Hematopoietic multipotent progenitor cell treated with erythropoietin and hydrocortisone succinate and interleukin-3 and kit ligand, for 8 days (in vitro differentiated cells): ENCODE results near the gene ZP1.
A peak's percentile ranks its signal among the peaks of the same experiment; 100 is the strongest.
"Not testable (repeated sequence)": the region's sequence is repeated elsewhere in the genome, so short reads cannot be mapped to it uniquely, and the experiment has no call there.

Source experiments
- DNase-seq: peaks from one replicate; pipeline ENCODE4 v3.0.0-alpha.2; 2015

Gene ZP1

DNA sequence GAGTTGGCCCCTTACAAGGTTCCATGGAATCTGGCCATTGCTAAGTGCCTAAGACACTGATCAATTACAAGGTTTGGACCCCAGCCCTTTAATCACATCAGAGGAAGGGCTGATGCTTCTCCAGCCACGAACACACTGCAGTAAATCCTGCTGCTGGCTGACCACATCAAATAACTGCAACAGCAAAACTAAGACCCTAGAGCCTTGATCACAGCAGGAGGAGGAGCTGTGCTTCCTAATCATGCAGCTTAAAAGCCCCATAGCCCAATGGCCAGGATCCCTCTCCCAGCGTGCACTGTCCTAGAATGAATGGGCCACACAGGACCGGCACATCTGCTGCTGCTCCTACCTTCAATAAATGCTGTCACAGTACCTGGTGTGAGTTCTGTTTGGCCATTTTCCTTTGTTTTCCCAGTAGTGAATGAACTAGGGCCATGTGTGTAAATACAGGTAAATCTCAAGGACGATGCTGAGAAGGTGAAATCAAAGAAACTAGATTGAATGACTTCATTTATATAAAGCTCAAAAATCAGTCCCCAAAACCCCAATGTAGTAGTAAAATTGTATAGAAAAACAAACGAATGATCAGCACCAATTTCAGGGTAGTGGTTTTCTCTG, 12.7 kb downstream of the ZP1 start:
- no peak for DNase-seq

DNA sequence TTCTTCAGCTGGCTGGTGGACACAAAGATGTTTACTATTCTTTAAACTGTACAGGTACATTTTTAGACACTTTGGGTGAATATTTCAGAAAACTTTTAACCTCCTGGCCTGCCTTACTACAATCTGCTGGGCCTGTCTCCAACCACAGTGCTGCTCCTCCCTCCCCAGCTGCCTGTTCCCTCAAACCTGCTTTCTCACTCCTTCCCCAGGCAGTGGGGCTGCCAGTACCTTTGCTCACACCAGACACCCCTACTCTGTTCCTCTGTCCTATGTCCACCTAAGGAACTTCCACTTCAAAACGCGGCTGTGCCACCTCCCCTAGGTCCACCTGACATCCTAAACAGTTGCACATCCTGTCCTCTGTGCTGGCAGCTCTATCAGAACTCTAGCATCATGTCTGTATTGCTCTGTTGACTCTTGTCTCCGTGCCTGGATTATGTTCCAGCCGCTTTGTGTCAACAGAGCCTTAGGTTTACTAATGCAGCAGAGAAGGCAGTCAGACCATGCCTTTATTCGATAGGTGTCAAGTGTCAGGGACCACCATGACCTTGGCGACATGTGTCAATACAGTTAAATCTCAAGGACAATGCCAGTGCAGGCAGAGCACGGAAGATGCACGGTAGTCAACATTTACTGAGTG, 13.4 kb downstream of the ZP1 start:
- DNase-seq = no peak

DNA sequence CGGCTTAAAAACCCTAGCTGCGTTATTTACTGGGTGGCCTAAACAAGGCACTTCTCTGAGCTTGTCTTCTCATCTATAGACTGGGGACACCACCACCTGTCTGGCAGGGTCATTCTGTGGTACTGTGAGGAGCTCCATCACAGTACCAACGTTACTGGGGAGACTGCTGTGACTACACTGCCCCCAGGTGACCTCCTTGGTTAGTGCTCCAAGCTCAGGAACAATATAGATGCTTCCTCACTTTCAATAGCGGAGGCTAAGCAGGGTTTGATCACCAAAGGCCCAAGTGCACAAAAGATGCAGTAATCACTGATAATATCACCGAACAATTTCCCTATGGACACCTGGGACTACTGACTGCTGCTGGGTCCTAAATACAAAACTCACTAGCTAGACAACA, 20.2 kb downstream of the ZP1 start:
- peak; percentile 74 for DNase-seq

DNA sequence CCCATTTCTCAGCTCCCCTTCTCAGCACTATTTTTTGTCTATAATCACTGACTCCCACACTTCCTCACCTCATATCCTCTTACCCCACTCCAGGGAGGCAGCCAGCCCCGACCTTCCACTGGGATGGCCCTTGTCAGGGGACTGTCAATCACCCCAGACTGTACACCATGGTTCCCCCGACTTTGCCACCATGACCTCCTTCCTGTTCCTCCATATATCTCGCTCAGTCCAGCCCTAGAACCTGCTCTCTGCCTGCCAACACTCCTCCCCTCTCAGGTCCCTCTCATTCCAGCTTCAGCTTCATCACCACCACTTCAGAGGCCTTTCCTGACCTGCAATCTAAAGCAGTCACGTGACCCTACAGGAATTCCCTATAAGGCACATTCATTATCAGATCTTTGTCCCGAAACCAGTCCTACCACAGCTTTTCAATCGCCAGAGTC, 22.5 kb downstream of the ZP1 start:
- peak; percentile 28 for DNase-seq

DNA sequence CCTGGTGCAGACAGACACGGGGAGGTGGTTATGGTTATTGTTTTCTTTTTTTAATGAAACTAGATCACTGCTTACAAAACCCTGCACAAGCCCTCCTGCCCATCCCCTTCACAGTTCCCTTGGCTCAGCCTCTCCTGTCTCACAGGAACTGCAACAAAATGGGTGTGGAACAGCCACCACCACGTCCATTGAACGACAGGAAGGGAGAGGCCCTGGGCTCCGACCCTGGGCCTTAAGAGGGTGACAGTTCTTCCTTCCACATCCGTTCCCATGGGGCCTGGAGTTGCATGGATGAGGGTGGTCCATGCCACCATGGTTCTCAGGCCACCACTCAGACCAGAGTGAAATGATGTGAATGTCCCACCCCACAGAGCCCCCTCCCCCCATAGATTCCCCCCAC, 23.4 kb downstream of the ZP1 start:
- peak; percentile 57 for DNase-seq

DNA sequence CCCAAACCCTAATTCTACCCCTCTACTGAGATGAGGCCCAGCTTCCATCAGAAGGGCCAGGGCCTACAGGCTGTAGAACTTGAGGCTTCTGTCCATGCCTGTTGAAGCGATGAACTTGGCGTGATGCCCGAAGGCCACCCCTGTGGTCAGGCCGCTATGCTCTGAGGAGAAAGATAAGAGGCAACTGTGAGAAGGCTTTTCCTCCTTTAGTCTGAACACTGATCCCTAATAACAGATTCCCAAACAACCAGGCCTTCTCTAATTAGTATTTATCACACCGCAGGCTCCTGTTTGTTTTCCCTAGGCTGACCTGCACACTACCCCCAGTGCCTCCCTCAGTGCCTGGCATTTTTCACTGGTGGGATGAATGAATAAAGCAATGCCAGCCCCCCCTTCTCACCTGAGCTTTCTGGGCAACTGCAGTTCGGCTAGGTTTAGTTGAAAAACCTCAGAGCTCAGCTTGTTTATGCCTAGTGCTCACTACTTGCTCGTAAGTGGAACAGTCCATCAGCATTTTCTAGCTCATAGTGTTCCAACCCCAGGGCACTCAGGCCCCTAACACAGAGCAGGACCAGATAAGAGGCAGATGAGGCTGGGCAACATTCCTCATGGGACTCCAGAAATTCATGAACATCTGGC, 23.9 kb downstream of the ZP1 start:
- DNase-seq = peak; percentile 95

DNA sequence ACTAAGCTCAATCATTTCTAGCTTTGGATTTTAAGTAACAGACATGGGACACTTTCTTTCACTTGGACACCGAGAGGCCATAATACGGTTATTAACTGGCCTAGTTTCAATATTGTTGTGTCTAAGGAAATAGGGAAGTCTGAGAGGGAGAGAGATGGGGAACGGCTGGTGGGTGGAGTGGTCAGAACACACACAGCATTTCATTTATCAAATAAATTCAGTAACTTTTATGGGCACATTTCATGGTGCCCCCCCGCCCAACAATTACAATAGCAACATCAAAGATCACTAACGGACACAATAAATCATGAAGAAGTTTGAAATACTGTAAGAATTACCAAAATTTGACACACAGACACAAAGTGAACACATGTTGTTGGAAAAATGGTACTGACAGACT, 28.3 kb downstream of the ZP1 start:
- no peak for DNase-seq

DNA sequence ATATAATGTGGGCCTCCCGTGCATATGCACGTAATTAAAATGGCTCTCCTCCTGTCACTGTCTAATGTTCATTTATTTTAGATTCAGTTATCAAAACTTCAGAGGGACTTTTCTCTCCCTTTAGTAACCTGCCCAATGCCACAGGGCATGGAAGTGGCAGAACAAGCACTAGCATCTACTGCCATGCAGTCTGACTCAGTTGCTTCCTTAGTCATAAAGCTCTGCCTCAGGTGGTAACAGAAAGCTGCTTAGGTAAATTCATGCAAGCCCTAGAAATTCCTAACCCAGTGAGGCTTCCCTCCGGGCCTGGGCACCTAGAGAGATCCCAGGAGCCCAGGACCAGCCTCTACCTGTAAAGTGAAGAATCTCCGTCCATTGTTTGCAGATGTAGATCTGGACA, 30.2 kb downstream of the ZP1 start:
- DNase-seq = no peak

DNA sequence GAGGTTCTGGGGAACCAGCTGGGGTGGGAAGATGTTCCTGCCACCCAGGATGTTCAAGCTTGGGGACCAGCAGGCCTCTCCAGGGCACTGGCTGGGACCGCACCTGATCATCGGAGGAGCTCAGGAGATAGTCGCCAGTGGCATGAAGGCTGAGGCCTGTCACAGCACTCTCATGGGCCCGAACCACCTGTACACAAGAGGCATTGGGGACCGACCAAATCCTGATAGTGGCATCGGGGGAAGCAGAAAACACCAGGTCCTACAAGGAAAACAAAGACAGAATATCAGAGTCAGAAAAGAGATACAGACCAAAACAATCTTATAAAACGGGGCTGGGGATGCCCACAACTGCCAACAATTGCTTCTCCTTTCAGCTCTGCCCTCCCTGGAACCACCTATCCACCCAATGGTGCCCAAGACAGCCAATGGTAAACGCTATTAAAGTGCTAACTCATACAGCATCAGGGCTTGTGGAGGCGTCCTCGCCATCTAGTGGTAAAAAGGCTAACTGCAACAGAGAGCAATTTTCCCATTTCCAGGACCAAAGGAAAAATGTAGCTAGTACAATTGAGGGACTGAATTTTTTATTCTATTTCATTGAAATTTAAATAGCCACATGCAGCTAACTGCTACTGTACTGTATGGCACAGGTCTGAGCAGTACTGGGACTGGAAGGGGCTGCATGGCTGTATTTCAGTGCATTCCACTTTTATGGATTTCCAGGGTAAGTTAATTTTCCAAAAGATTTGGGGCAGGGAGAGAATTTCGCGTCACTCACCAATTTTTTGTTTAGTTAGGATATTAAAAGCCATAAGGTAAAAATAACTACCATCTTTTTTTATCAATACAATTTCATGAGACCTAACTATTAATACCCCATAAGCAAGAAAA, 31.9 kb downstream of the ZP1 start:
- DNase-seq = peak; percentile 83

DNA sequence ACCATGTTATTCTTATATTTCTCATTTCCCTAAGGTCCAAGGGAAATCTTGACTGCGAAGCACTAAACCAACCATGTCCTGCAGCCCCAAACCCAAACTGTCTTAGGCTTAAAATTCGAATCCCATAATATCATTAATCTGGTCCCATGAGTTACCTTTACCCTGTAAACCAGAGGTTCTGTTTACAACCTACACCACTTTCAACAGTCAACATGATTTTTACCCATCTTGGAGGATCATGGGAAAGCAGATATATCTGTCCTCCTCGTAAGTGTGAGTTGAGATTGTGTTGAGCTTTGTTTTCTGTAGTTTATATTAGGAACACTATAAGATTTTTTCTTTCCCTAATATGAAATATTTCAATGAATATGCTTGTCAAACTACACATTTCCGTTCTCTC, 32.6 kb downstream of the ZP1 start:
- DNase-seq = no peak

DNA sequence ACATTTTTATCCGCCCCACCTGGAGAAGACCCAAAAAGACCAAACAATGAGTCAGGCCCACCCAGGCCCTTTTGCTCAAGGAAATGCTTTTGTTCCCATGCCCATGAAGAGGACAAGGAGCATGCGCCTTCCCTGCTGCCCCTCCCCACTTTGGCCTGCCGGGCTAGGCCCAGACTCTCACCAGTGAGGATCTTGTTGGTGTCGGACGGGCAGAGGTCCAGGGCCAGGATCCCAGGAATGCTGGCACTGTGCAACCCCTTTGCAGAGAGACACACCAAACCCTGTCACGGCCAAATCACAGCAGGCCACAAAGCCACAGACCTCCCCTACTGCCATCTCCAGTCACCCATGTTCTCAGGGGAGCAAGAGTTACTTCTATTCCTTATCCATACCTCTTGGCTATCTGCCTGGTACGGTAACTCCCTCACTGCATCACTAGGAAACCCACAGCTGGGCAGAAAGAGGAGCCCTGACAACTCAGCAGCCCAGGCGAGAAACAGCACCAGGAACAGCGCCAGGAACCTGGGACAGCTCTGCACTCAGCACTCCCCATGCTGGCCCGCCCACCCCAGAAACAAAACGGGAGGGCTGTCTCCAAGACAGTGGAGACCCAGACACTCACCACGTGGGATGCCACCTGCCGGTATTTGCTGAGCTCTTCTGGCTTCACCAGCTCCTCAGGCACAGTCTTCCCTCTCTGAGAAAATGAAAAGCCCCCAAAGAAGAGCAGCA, 33.5 kb downstream of the ZP1 start:
- no peak for DNase-seq

DNA sequence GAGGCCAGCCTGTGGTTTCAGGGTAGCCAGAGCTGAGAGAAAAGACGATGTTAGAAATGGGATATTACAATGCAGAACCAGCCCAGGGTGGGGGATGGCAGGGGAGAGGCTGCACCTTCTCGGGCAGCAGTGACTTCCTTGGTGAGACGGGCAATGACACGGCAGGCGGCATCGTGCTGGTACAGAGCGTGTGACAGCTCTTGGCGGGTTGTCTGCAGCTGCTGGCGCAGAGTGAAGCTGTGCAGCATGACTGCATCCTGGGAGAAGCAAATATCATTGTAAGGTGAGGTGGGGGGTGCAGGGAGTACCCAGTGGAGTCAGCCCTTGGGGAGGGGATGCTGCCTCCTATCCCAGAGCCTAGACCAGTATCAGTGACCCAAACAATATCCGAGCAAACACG, 35.3 kb downstream of the ZP1 start:
- DNase-seq = no peak

DNA sequence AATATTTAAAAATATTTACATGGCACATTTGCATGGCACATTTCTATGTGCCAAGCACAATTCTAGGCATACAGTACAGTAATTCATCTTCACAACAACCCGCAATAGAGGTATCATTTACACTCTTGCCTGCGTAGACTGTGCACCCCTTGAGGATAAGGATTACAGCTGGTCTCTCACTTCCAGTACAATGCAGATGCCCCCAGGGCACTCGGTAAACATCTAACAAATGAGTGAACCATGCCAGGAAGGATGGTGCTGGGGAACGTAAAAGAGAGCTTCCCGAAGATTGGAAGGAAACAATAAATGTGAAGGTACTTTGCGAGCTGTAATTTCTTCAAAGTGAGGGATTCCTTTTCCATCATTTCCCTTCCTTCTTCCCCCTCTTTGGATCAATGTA, 37.7 kb downstream of the ZP1 start:
- DNase-seq = no peak

DNA sequence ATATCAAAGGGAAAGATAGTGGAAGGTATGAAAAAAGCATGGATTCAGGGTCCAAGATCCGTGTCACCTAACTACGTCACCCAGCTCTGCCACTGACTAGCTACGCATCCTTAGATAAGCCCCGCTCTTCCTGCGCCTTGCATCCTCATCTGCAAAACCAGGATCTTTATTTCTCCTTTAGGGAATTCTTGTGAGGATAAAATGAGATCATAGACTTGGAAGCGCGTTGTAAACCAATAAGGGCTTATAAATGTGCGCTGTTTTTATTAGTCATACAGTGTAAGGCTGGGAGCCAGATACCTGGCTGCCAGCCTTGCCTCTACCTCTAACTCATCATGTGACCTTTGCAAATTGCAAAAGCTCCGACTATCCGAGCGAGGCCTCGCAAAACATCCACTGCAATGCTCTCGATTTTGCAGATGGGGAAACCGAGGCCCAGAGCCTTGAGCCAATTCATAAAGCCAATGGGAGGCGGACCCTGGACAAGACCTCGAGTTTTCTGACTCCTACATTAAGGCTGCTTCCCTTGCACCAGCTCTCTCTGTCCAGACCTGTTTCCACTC, 38.3 kb downstream of the ZP1 start:
- peak; percentile 34 for DNase-seq

DNA sequence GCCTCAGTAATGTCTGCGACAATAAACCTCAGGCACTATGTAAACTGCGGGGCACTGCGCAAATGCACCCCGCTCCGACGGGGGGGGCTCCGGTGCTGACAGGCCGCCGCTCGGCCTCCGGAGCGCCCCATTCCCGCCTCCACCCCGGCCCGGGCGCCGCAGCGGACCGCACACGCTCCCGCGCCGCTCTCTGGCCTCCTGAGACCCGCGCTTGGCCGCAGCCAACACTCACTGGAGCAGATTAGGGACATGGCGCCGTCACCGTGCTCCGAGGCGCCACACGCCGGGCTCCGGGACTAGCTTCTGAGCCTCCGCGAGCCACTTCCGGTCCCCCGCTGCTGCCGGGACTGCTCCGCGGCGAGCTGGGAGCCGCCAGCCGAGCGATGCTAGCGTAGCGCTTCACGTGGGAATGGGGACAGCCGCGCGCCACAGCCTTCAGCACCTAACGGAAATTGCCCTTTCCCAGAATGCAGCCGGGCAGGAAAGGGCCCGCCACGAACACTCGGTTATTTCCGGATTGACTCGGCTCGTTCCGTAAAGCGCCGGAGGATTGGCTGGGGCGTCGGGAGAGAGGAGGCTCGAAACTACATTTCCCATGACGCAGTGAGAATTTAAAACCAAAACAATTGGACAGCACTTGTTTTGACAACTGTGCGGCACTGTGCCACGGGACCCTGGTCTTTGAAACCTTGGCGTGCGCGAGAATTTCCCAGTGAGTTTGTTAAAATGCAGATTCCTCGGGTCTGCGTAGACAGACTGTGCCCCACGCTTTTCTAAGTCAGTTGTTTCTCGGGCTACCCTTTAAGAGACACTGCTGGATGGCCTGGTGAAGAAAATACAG, 39.0 kb downstream of the ZP1 start, which contains the start of gene PRPF19:
Gene PRPF19 (minus strand): TSS at position 454 of the 841 bp plus-strand sequence. CDS start 203 bp downstream, at position 251.
- peak; percentile 99 for DNase-seq

DNA sequence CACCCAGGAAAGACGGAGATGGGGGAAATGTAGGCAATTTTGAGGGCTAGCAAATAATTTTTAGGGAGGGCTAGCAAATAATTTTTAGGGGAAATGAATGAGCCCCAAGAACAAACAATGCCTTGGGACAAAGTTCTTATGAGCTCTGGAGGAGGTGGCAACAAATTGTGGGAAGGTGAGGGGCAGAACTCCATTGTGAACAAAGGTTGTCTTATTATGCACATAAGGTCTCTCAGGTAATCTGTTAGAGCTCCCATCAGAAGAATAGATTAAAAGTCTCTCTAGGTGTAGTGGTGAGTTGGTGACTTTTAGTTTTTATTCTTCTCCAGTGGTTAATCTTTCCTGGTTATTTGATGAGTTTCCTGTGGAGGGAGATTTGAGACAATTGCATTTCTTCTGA, 41.5 kb downstream of the ZP1 start:
- DNase-seq = no peak

DNA sequence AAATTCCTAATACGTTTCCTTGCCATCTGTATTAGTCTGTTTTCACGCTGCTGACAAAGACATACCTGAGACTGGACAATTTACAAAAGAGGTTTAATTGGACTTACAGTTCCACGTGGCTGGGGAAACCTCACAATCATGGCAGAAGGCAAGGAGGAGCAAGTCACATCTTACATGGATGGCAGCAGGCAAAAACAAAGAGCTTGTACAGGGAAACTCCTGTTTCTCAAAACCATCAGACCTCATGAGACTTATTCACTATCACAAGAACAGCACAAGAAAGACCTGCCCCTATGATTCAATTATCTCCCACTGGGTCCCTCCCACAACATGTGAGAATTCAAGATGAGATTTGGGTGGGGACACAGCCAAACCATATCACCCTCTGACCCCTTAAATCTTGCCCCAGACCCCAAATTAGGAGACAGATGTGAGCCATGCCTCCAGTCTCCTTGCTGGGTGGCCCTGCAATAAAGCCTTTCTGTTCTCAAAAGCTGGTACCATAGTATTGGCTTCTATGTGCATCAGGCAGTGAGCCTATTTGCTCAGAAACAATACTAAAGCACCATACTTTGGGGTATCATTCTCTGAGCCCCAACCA, 42.4 kb downstream of the ZP1 start:
- DNase-seq = not testable (repeated sequence)

DNA sequence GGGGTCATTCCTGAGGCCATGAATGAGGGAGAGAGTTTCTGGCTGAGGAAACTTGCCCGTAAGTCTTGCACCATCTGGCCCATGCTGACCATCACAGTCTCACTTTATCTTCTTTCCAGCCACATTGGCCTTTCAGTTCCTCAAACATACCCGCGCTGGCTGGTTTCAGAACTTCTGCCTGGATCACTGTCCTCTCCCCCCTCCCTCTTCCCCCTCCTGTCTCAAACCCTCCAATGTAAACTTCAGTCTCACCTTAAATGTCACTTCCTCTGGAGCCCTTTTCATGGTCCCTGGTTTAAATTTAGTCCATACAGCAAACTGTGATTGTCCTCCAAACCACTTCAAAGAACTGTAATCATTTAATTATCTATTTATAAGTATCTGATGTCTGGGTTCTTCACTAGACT, 42.9 kb downstream of the ZP1 start:
- DNase-seq = no peak

DNA sequence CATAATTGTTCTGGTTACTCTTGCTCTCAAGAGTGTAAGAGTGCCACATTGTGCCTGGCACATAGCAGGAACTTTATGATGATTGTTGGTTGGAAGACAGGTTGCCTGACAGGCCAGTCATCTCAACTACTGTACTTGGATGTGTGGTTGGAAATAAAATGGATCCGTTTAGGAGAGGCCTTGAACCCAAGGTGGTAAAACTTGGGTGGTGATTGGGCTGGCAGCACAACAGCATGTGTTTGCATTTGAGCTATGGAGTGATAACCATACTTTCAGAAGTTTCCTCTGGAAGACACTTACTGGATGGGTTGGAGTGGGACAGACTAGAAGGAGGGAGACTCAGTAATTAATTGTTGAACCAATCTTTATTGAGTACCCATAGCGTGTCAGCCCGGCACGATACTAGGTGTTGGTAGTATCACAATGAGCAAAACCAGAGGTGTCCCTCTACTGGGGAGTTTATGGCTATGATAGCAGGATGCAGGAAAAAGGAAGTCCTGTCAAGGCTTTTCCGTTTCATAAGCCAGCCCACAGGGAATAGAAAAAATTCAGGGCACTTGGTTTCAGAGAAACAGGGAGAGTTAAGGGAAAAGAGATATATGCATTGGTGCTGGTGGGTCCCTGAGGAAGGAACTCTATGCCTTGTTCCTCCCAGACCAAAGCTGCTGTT, 43.5 kb downstream of the ZP1 start:
- DNase-seq = no peak

DNA sequence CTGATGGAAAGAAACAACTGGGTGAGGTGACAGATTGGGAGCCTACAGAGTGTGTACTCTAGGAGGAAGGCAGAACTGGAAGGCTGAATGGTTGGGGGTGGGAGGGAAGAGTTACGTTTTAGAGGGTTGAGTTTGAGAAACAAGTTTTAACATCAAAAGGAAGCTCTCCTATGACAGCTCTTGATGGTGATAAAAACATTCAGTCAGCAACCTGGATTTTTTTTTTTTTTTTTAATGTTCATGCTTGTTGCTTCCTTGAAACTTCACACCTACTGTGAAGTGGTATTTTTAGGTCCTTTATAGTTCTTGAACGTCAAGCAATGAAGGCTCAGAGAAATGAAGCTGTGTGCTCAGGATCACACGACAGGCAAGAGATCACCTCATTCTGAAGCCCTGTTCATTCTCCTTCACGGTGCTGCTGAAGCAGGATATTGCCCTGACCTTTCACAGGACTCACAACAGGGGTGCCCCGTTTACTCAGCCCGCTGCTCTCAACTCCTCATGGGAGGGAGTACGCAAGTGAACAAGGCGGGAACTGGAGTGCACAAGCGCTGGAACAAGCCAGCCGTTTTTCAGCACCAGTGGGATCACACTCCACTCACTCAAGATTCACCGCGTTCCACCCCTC, 45.0 kb downstream of the ZP1 start:
- no peak for DNase-seq
